Activated T-cell treated with anti-CD3 and anti-CD28 coated beads for 24 hours (primary cell): ENCODE results near the gene ADSS1.

ENCODE experiments used
- DNase-seq: peaks from one replicate; pipeline ENCODE4 v3.0.0-alpha.2; 2020; ENCODE audit warnings: low read depth

The ADSS1 gene

DNA sequence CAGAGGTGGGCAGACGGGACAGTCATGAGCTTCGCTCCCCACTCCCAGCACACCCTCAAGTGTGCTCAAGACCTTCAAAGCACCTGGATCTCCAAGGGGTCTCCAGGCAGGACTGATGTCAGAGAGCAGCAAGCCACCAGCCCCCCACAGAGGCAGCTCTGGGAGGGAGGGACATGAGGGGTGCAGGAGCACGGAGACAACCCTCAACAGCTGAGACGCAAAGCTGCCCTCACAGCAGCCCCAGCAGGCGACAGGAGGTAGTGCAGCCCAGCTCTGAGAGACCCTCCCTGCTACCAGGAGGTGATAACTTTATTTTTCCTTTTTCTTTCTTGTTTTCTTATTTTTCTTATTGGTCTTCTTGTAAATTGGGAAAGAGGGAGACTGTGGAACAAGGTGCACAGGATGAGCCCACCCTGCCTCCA lies 46.8 kb downstream of the ADSS1 start:
- no peak for DNase-seq

DNA sequence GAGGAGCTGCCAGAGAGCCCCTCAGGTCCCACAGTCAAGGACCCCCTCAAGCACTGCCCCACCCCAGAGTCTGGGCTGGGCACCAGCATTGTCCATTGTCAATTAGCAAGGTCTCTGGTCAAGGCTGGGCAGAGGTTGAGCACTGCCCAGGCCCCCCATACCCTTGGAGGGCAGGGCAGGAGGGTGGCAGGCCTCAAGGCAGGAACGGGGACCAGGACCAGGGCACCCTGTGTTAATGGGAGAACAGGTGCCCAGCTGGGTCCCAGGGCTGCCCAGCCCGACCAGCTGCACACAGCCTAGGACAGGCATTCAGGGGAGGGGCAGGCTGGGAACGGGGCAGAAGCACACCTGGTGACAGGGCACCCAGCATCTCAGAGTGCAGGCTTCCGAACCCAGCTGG lies 47.3 kb downstream of the ADSS1 start:
- no peak for DNase-seq

DNA sequence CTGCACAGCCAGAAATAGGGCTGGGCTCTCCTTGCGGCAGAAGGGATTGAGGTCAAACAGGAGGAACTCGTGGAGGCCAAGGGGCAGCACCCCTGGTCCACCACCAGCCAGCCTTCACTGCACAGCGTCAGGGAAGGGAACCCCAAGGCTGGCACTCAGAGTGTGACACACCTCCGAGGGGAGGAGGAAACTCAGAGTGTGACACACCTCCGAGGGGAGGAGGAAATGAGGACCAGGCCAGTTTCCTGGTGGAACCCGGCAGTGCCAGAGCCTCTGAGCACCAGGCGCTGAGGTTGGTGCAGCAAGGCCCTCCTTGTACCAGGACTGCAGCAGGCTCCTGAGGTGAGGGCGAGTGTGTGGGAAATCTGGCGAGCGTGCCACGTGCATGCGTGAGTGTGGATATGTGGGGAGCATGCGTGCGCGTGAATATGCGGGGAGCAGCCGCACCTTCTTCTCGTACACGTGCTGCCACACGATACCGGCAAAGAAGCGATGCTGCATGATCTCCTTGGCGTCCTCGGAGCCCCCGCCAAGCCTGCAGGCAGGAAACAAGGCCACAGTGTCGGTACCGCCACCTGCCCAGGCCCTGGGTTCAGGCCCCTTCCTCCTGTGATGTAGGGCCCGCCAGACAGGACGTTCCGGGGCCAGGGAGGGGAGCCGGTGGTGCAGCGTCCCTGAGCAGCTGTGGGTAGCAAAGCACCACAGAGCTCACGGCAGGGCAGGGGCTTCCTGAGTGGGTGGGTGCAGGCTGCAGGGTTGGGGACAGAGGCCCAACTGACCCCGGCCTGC lies 48.1 kb downstream of the ADSS1 start:
- DNase-seq, result no peak

GRCh38 chr14:104772707-104773504 lies 48.9 kb downstream of the ADSS1 start:
- DNase-seq, result no peak

DNA sequence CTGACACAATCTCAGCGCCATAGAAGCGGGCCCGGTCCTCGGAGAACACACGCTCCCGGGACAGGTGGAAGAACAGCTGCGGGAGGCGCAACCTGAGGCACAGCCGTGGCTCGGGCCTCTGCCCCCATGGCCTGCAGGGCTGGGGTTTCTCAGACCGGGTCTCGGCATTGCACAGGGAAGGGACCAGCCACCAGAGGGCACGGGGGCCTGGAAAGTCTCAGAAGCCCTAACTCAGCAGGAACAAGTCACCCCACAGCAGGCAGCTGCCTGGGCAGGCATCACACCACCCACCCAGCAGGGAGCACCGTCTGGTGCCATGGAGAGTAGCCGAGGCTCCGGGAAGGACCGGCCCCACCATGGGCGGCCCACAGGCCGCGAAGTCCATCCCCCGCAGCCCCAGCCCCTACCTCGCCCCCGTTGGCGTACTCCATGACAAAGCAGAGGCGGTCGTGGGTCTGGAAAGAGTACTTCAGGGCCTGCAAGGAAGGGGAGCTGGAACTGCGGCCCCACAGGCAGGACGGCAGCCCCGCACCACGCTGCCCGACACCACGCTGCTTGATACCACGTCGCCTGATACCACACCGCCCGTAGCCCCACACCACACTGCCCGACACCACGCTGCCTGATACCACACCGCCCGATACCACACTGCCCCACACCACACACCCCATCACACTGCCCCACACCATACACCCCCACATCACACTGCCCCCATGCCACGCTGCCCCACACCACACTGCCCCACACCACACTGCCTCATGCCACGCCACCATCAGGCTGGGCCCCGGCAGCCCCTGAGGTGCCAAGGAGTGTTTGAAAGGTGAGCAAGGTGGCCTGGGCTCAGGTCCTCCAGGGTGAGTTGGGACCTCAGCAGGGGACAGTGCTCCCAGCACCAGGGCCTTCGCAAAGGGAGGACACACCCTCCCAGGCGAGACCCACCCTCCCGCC lies 49.8 kb downstream of the ADSS1 start:
- DNase-seq, result no peak

DNA sequence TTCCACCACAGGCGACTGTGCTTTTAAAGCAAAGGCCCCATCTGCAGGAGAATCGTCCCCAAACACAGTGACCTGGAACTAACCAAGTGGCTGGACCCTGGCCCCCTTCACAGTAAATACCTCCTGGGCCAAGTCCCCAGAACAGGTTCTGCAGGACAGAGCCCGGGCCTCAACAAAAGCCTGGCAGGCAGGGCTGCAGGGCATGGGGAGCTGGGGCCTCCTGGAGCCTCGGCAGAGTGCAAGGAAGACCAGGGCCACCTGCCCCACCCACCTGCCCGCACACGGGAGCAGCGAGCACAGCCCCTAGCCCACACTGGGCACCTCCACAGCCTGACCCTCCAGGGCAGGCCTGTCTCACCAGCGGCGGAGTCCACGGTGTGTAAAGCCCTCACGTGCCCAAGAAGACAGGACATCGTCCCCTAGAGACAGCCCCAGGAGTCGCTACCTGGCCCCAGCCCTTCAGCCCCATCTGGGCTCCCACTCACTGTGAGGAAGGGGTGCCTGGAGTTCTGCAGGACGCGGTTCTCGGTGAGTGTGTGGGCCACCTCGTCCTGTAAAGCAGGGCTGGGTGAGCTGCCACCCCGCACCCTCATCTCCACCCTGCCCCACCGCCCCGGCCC lies 50.5 kb downstream of the ADSS1 start:
- DNase-seq, result no peak

DNA sequence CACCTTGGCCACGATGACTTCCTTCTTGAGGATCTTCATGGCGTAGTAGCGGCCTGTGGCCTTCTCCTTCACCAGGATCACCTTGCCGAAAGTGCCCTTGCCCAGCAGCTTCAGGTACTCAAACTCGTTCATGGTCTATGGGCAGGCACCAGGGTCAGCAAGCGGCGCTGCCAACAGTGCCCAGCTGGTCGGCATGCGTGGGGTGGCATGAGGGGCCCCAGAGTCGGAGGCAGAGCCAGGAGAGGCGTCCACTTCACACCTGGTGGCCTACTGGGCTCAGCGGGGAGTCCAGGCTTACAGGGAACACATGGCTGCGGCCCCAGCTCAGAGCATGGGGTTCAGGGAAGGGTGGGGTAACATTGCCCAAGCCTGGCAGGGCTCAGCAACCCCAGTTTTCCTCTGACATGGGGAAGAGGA lies 51.1 kb downstream of the ADSS1 start:
- no peak for DNase-seq

DNA sequence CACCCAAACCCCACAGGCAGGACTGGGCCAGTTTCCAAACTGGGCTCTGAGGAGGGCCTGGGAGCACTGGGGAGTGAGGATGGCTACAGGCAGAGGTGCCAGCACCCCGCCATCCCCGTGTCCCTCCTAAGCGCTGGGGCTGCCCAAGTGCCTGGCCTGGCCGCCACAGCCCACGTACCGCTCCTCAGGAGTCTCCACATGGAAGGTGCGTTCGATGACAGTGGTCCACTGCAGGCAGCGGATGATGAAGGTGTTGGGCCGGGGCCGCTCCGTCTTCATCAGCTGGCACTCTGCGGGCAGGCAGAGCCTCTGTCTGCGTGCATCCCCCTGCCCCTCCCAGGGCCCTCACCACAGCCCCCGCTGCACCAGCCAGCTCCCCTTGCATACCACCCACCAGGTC lies 52.5 kb downstream of the ADSS1 start:
- DNase-seq, result no peak

DNA sequence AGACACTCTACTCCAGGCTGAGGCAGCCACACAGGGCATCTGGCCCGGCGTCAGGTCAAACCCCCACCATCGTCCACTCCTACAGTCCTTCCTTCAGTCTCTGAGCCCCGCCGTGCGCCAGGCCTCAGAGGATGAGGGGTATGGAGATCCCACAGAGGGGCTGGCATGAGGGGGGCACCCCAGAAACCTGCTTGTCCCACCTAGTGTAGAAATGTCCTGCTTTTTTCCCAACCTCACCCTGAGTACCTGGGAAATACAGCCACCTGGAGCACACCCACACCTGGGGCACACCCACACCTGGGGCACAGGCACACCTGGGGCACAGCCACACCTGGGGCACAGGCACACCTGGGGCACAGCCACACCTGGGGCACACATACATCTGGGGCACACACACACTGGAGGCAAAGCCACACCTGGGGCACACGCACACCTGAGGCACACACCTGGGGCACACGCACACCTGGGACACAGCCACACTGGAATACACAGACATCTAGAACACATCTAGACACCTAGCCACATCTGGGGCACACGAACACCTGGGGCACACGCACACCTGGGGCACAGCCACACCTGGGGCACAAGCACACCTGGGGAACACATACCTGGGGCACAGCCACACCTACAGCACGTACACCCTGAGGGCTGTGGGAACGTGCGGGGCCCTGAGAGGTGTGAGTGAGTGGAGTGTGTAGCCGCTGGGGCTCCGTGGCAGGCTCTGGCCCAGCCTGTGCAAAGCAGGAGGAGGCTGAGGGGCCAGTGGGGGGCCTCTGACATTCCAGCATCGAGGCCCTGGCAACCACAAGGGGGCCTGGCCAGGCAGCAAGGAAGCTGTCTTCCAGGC lies 53.2 kb downstream of the ADSS1 start:
- DNase-seq, result no peak

GRCh38 chr14:104777808-104778249 lies 53.8 kb downstream of the ADSS1 start:
- DNase-seq, result no peak

GRCh38 chr14:104778694-104779331 lies 54.8 kb downstream of the ADSS1 start:
- DNase-seq, result no peak

- DNase-seq, result no peak
Observed at GRCh38 chr14:104779776-104780512, 55.9 kb downstream of the ADSS1 start.

GRCh38 chr14:104780513-104781030 lies 56.5 kb downstream of the ADSS1 start:
- no peak for DNase-seq

- DNase-seq, result no peak
Observed at GRCh38 chr14:104781271-104782077, 57.4 kb downstream of the ADSS1 start.

- no peak for DNase-seq
Observed at GRCh38 chr14:104782086-104782807, 58.2 kb downstream of the ADSS1 start.

GRCh38 chr14:104782808-104783139 lies 58.7 kb downstream of the ADSS1 start:
- DNase-seq, result no peak

DNA sequence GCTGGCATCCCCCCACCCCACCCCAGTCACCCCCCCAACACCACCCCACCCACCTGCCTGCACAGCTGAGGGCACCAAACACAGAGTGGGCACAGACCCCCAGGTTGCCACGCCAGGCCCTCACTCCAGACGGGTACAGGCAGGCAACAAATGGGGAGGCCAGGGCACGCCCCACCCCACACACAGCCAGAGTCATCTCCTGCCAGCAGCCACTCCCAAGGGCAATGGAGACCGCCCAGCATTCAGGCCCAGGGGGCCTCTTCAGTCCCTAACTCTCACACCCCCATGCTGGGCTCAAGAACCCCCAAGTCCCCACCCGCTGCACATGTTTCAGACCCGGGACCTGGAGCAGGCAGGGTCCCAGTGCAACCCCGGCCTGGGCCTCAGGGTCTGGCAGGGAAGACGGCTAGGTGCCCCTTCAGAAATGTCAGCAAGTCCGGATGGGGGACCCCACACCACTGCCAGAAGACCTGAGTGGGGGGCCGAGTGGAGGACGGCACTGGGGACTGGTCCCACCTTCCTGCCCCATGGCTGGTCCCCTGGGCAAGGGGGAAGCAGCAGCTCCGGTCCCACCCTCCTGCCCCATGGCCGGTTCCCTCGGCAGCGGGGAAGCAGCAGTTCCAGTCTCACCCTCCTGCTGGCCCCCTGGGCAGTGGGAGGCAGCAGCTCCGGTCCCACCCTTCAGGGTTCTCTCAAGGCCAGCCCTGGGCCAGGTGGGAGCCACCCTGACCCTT lies 59.6 kb downstream of the ADSS1 start:
- DNase-seq, result no peak
